GM23248 (cell line): ENCODE results near the gene CLDN5. TPM values are rescaled to one million over a fixed set of nuclear protein-coding genes. Genes with fewer than 3 reads are reported as not detected.

ENCODE experiments used
- DNase-seq: peaks from one replicate; pipeline ENCODE4 v3.0.0-alpha.2; 2015
- H2AFZ ChIP-seq: fragments of 200-600 bp; sonication (generic); 2 replicates; pipeline ENCODE4 v1.6.1; 2016; ENCODE audit warnings: antibody characterized with exemption
- H3F3A ChIP-seq: fragments of 200-600 bp; sonication (generic); 2 replicates; pipeline ENCODE4 v1.6.1; 2016; ENCODE audit warnings: mild to moderate bottlenecking, antibody characterized with exemption, mixed run types; ENCODE audit not compliant: insufficient read depth
- H3K27ac ChIP-seq: fragments of 200-600 bp; sonication (generic); 2 replicates; pipeline ENCODE4 v1.5.1; 2016; ENCODE audit warnings: mild to moderate bottlenecking
- H3K27me3 ChIP-seq: fragments of 200-600 bp; sonication (generic); replicated peaks from 2 replicates; pipeline ENCODE4 v1.6.1; 2016; ENCODE audit warnings: mild to moderate bottlenecking; ENCODE audit not compliant: insufficient read depth
- H3K36me3 ChIP-seq: fragments of 200-600 bp; sonication (generic); 2 replicates; pipeline ENCODE4 v1.6.1; 2016; ENCODE audit warnings: low read depth, mild to moderate bottlenecking
- H3K4me1 ChIP-seq: fragments of 200-600 bp; sonication (generic); 2 replicates; pipeline ENCODE4 v1.6.1; 2016; ENCODE audit warnings: mild to moderate bottlenecking; ENCODE audit not compliant: insufficient read depth
- H3K4me2 ChIP-seq: fragments of 200-600 bp; sonication (generic); one replicate; pipeline ENCODE4 v1.6.1; 2016; ENCODE audit warnings: mild to moderate bottlenecking; ENCODE audit not compliant: unreplicated experiment
- H3K4me3 ChIP-seq: fragments of 200-600 bp; sonication (generic); 2 replicates; pipeline ENCODE4 v1.5.1; 2016; ENCODE audit warnings: mild to moderate bottlenecking
- H3K79me2 ChIP-seq: fragments of 200-600 bp; sonication (generic); 2 replicates; pipeline ENCODE4 v1.6.1; 2016; ENCODE audit warnings: mild to moderate bottlenecking; ENCODE audit not compliant: insufficient read depth
- H3K9ac ChIP-seq: fragments of 200-600 bp; sonication (generic); 2 replicates; pipeline ENCODE4 v1.6.1; 2016; ENCODE audit warnings: mild to moderate bottlenecking
- H3K9me2 ChIP-seq: fragments of 200-600 bp; sonication (generic); 2 replicates; pipeline ENCODE4 v1.6.1; 2016; ENCODE audit warnings: mixed run types, mild to moderate bottlenecking, moderate library complexity; ENCODE audit not compliant: insufficient read depth
- H3K9me3 ChIP-seq: fragments of 200-600 bp; sonication (generic); one replicate; pipeline ENCODE4 v1.6.1; 2017; ENCODE audit warnings: low read depth
- H4K20me1 ChIP-seq: fragments of 200-600 bp; sonication (generic); 2 replicates; pipeline ENCODE4 v1.6.0; 2016; ENCODE audit not compliant: insufficient read depth
- EZH2 ChIP-seq: fragments of 200-600 bp; sonication (generic); IDR thresholded peaks from 2 replicates; pipeline ENCODE4 v1.6.1; 2018; ENCODE audit warnings: antibody characterized with exemption, mild to moderate bottlenecking; ENCODE audit not compliant: insufficient read depth, poor library complexity, severe bottlenecking
- EZH2phosphoT487 ChIP-seq: fragments of 200-600 bp; sonication (generic); IDR thresholded peaks from 2 replicates; pipeline ENCODE4 v1.6.1; 2018; ENCODE audit warnings: antibody characterized with exemption, moderate library complexity, mild to moderate bottlenecking, low read depth; ENCODE audit not compliant: insufficient read depth
- WGBS, 2 experiments: methylation state at CpG; one replicate each; pipeline ENCODE4 v1.1.6; 2015 to 2017; ENCODE audit warnings: low lambda C conversion rate in 2 of 2, low coverage in 1 of 2; ENCODE audit errors: missing lambda C conversion rate in 2 of 2; 5-methylcytosine and 5-hydroxymethylcytosine counted together
- in situ Hi-C: fragments of 300-500 bp; cut with MboI; formaldehyde crosslinking; loops from 2 replicates; pipeline ENCODE4 v1.15.0; 2020
- polyA plus RNA-seq: library from polyadenylated mRNA; unstranded; fragments of >200 nt; fragmentation: Nextera tagmentation; extraction: Ambion mirVana; gene quantifications from 2 replicates; pipeline ENCODE4 v1.2.1, GENCODE V29; 2016
- total RNA-seq: library from RNA; depleted of rRNA; stranded (reverse); fragments of >200 nt; shearing (Covaris generic); gene quantifications from 2 replicates; pipeline ENCODE4 v1.2.3, GENCODE V29; 2014

Gene CLDN5
- total and polyA plus RNA-seq, 2 experiments from 2014 or later, result not detected

GRCh38 chr22:19510919-19511341 lies 13.3 kb downstream of the CLDN5 start:
- Histone ChIP-seq H3K9me3 (peaks cover 7% of the 10 kb centered on the region), H3K27ac (no peak overlapping the region), H3K9ac (no peak overlapping the region), H3K4me3 (no peak overlapping the region), H4K20me1 (no peaks in the 10 kb centered on the region), H3K27me3 (no peaks in the 10 kb centered on the region), H3K4me1 (no peaks in the 10 kb centered on the region), H2AFZ (no peak overlapping the region), H3F3A (no peaks in the 10 kb centered on the region), H3K4me2 (no peak overlapping the region), H3K36me3 (no peaks in the 10 kb centered on the region), H3K9me2 (no peaks in the 10 kb centered on the region), H3K79me2 (no peaks in the 10 kb centered on the region)
- 93 to 97% methylated on average over 2 of the region's 2 CpGs for WGBS, 2 experiments
- in situ Hi-C loops, result no loop called here
- DNase-seq, result no peak
- TF ChIP-seq EZH2phosphoT487, result no peak
- TF ChIP-seq EZH2, result no peak

GRCh38 chr22:19509923-19510322 lies 14.3 kb downstream of the CLDN5 start:
- H3F3A ChIP-seq, result no peaks in the 10 kb centered on the region
- H3K27ac ChIP-seq, result no peak overlapping the region
- H3K4me3 ChIP-seq, result no peak overlapping the region
- no peak overlapping the region for H3K9ac ChIP-seq
- no peaks in the 10 kb centered on the region for H3K27me3 ChIP-seq
- no peaks in the 10 kb centered on the region for H3K79me2 ChIP-seq
- no peaks in the 10 kb centered on the region for H3K4me1 ChIP-seq
- WGBS, 2 experiments, result 96 to 98% methylated on average over 2 of the region's 2 CpGs
- DNase-seq, result no peak
- H3K4me2 ChIP-seq, result no peak overlapping the region
- H4K20me1 ChIP-seq, result no peaks in the 10 kb centered on the region
- TF ChIP-seq EZH2phosphoT487 (no peak), EZH2 (no peak)
- H2AFZ ChIP-seq, result no peak overlapping the region
- H3K9me2 ChIP-seq, result no peaks in the 10 kb centered on the region
- in situ Hi-C loops, result no loop called here
- no peaks in the 10 kb centered on the region for H3K36me3 ChIP-seq
- peaks cover 7% of the 10 kb centered on the region for H3K9me3 ChIP-seq

GRCh38 chr22:19509191-19509590 lies 15.0 kb downstream of the CLDN5 start:
- peaks cover 7% of the 10 kb centered on the region for H3K9me3 ChIP-seq
- in situ Hi-C loops, result no loop called here
- no peak for TF ChIP-seq EZH2
- no peak for TF ChIP-seq EZH2phosphoT487
- no peak overlapping the region for H3K4me3 ChIP-seq
- DNase-seq, result no peak
- H3K27ac ChIP-seq, result no peak overlapping the region
- no peaks in the 10 kb centered on the region for H3K79me2 ChIP-seq
- 90 to 93% methylated on average over 3 of the region's 3 CpGs for WGBS, 2 experiments
- no peaks in the 10 kb centered on the region for H4K20me1 ChIP-seq
- no peak overlapping the region for H2AFZ ChIP-seq
- no peaks in the 10 kb centered on the region for H3K27me3 ChIP-seq
- no peaks in the 10 kb centered on the region for H3K4me1 ChIP-seq
- no peak overlapping the region for H3K9ac ChIP-seq
- no peaks in the 10 kb centered on the region for H3K36me3 ChIP-seq
- H3K9me2 ChIP-seq, result no peaks in the 10 kb centered on the region
- H3K4me2 ChIP-seq, result no peak overlapping the region
- no peaks in the 10 kb centered on the region for H3F3A ChIP-seq

GRCh38 chr22:19508024-19508776 lies 16.0 kb downstream of the CLDN5 start:
- H2AFZ ChIP-seq, result no peak overlapping the region
- no peak overlapping the region for H3K4me2 ChIP-seq
- H3K9me3 ChIP-seq, result no peaks in the 10 kb centered on the region
- no peaks in the 10 kb centered on the region for H4K20me1 ChIP-seq
- H3F3A ChIP-seq, result no peaks in the 10 kb centered on the region
- no peak overlapping the region for H3K9ac ChIP-seq
- TF ChIP-seq EZH2, result no peak
- no peak for TF ChIP-seq EZH2phosphoT487
- H3K4me3 ChIP-seq, result no peak overlapping the region
- H3K4me1 ChIP-seq, result no peaks in the 10 kb centered on the region
- no peaks in the 10 kb centered on the region for H3K36me3 ChIP-seq
- no peaks in the 10 kb centered on the region for H3K27me3 ChIP-seq
- H3K9me2 ChIP-seq, result no peaks in the 10 kb centered on the region
- H3K79me2 ChIP-seq, result no peaks in the 10 kb centered on the region
- H3K27ac ChIP-seq, result no peak overlapping the region
- in situ Hi-C loops, result no loop called here
- 96 to 99% methylated on average over 10 of the region's 10 CpGs for WGBS, 2 experiments
- no peak for DNase-seq

GRCh38 chr22:19507534-19507861 lies 16.7 kb downstream of the CLDN5 start:
- 100% methylated on average over 4 of the region's 4 CpGs for WGBS, 2 experiments
- Histone ChIP-seq H3K4me3 (no peak overlapping the region), H2AFZ (no peak overlapping the region), H3K9me3 (no peaks in the 10 kb centered on the region), H3K4me1 (no peaks in the 10 kb centered on the region), H3F3A (no peaks in the 10 kb centered on the region), H3K9me2 (no peaks in the 10 kb centered on the region), H3K4me2 (no peak overlapping the region), H3K27ac (no peak overlapping the region), H3K36me3 (no peaks in the 10 kb centered on the region), H3K9ac (no peak overlapping the region), H3K79me2 (no peaks in the 10 kb centered on the region), H4K20me1 (no peaks in the 10 kb centered on the region), H3K27me3 (no peaks in the 10 kb centered on the region)
- no peak for DNase-seq
- in situ Hi-C loops, result no loop called here
- no peak for TF ChIP-seq EZH2phosphoT487
- TF ChIP-seq EZH2, result no peak
